Skeletal muscle cell (primary cell): ENCODE results near the gene SLC32A1.
A peak's percentile ranks its signal among the peaks of the same experiment; 100 is the strongest.

ENCODE experiments used
- DNase-seq: peaks from one replicate; pipeline ENCODE4 v3.0.0-alpha.2; 2010; ENCODE audit warnings: low read depth
- H3K4me3 ChIP-seq: 2 replicates; pipeline ENCODE4 v1.5.1; 2011; ENCODE audit warnings: low read depth, mild to moderate bottlenecking, control low read depth, low read length, moderate library complexity

SLC32A1 gene

GRCh38 chr20:38723017-38723847 lies 1.1 kb upstream of the SLC32A1 start:
- no peak overlapping the region for H3K4me3 ChIP-seq
- DNase-seq: no peak

GRCh38 chr20:38724626-38725147 lies 401 bp downstream of the SLC32A1 start:
- H3K4me3 ChIP-seq: no peak overlapping the region
- DNase-seq: no peak

- DNase-seq: no peak
- H3K4me3 ChIP-seq: no peak overlapping the region
These were observed 1.0 kb downstream of the SLC32A1 start for GRCh38 chr20:38725148-38725901.

GRCh38 chr20:38725931-38726803 lies 1.9 kb downstream of the SLC32A1 start:
- DNase-seq: no peak
- H3K4me3 ChIP-seq: no peak overlapping the region

- DNase-seq: no peak
- no peak overlapping the region for H3K4me3 ChIP-seq
These were observed 2.7 kb downstream of the SLC32A1 start for GRCh38 chr20:38726804-38727606.

DNA sequence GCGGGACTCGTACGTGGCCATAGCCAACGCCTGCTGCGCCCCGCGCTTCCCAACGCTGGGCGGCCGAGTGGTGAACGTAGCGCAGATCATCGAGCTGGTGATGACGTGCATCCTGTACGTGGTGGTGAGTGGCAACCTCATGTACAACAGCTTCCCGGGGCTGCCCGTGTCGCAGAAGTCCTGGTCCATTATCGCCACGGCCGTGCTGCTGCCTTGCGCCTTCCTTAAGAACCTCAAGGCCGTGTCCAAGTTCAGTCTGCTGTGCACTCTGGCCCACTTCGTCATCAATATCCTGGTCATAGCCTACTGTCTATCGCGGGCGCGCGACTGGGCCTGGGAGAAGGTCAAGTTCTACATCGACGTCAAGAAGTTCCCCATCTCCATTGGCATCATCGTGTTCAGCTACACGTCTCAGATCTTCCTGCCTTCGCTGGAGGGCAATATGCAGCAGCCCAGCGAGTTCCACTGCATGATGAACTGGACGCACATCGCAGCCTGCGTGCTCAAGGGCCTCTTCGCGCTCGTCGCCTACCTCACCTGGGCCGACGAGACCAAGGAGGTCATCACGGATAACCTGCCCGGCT lies 3.4 kb downstream of the SLC32A1 start:
- no peak for DNase-seq
- H3K4me3 ChIP-seq: no peak overlapping the region

DNA sequence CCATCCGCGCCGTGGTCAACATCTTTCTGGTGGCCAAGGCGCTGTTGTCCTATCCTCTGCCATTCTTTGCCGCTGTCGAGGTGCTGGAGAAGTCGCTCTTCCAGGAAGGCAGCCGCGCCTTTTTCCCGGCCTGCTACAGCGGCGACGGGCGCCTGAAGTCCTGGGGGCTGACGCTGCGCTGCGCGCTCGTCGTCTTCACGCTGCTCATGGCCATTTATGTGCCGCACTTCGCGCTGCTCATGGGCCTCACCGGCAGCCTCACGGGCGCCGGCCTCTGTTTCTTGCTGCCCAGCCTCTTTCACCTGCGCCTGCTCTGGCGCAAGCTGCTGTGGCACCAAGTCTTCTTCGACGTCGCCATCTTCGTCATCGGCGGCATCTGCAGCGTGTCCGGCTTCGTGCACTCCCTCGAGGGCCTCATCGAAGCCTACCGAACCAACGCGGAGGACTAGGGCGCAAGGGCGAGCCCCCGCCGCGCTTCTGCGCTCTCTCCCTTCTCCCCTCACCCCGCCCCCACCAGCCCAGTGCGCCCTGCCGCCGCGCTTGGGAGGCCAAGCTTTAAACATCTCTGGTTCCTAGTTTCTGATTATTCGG lies 4.0 kb downstream of the SLC32A1 start:
- H3K4me3 ChIP-seq: no peak overlapping the region
- DNase-seq: no peak

GRCh38 chr20:38728911-38729642 lies 4.8 kb downstream of the SLC32A1 start:
- H3K4me3 ChIP-seq: no peak overlapping the region
- no peak for DNase-seq

DNA sequence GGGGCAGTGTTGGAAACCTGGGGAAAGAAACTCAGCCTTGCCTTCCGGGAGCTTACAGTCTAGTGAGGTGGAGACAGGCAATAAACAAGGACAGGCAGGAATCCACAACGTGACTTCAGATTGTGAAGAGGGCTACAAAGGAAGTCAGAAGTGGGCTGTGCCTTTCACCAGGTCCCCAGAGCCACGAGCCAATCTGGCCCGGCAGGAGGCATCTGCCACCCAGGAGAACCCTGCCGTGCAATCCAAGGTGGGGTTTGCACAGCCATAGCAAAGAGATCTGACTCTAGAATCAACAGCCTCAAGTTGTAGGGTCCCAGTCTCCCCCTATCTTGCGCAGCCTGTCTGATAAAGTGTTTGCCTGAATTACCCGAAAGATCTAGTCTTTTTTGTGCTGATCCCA lies 5.5 kb downstream of the SLC32A1 start:
- no peak overlapping the region for H3K4me3 ChIP-seq
- no peak for DNase-seq

DNA sequence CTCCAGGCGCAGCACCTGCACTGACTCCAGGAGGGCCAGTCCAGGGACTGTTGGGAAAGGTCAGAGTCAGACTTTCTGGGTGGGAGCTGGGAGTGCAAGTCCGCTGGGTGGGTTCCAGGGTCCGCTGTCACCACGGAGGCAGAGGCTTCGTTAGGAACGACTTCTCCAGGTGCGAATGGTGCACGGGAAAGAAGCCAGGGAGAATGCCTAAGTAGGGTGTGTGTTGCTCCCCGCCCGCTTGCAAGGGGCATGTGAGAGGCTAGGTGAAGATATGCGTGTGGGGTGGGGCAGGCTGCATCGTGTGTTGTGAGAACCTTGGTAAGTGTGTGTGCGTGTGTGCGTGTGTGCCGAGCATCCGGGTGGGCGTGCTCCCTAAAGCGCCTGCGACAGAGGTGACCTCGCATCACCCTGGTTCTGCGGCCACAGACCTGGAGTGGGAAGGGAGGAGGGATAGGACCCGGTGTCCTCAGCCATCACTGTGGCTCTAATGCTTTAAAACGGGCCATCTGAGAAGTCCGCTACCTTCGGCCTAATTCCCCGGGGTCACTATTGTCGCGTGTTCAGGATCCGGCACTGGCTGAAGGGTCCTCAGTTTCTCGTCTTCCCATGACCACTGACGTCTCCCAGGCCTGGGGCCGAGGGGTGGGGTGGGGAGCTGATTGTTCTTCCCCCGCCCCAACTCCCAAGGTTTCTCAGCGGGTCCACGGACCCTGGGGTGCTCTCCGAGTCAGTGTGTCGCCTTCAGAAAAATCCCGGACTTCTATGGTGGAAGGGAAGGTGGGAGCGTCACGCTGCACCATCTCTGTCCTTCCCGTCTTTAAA lies 6.1 kb downstream of the SLC32A1 start:
- DNase-seq: no peak

GRCh38 chr20:38730989-38731737 lies 6.9 kb downstream of the SLC32A1 start:
- peak overlapping the region; percentile 27 for H3K4me3 ChIP-seq
- no peak for DNase-seq

More for the DNA sequence above, 6.1 kb downstream of the SLC32A1 start:
- H3K4me3 ChIP-seq: no peak overlapping the region

DNA sequence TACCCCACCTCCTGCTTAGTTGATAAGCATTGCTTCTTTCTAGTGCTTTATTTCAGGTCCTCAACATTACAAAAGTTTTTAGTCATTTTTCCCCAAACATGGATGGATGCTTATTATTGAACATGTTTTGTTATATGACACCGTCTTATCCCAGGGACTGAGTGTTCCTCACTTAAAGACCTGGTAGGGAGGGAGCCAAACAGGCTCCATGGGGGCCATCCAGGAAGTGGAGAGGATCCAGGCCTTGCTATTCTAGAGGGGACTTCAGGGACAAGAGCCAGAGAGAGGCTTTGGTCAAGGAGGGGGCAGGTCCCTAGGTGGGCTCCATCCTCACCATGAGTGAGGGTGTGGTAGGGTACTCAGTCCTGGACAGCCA lies 7.4 kb downstream of the SLC32A1 start:
- no peak overlapping the region for H3K4me3 ChIP-seq
- DNase-seq: no peak

DNA sequence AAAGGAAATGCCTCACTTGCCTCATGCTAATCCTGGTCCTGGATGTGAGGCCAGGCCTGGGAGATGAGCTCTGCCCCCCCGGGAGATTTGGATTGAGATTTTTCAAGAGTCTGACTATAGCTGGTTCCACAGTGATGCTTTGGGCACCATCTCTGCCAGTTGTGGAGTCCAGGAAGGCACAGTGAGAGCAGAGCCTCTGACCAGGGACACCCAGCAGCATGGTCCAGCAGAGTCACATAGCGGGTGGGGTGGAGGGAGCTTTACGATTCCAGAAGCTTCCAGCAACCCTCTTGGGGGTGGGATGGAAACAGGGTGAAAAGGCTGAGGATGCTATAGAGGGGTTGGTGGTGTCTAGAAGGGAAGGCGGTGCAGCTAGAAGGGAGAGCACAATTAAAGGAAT lies 8.7 kb downstream of the SLC32A1 start:
- no peak overlapping the region for H3K4me3 ChIP-seq
- no peak for DNase-seq

DNA sequence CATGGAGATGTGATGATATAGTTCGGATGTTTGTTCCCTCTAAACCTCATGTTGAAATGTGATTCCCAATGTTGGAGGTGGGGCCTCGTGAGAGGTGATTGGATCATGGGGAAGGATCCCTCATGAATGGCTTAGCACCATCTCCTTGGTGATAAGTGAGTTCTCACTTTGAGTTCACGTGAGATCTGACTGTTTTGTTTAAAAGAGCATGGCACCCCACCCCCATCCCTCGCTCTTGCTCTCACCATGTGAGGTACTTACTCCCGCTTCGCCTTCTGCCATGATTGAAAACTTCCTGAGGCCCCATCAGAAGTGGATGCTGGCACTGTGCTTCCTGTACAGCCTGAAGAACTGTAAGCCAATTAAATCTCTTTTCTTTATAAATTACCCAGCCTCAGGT lies 10.9 kb downstream of the SLC32A1 start:
- no peak overlapping the region for H3K4me3 ChIP-seq
- DNase-seq: no peak

GRCh38 chr20:38737887-38738286 lies 13.6 kb downstream of the SLC32A1 start:
- no peak overlapping the region for H3K4me3 ChIP-seq
- DNase-seq: no peak

- no peak for DNase-seq
- H3K4me3 ChIP-seq: no peak overlapping the region
These were observed 21.5 kb downstream of the SLC32A1 start for GRCh38 chr20:38745757-38746156.
